SK-N-MC (cell line): ENCODE results near the gene NADSYN1.

Experiments
- EZH2 ChIP-seq: fragments of 200-600 bp; sonication (generic); IDR thresholded peaks from one replicate; pipeline ENCODE4 v1.6.1; 2017; ENCODE audit warnings: antibody characterized with exemption
- POLR2AphosphoS5 ChIP-seq: IDR thresholded peaks from 2 replicates; pipeline ENCODE4 v1.6.1; 2012; ENCODE audit warnings: mild to moderate bottlenecking, low read depth, low read length, borderline replicate concordance

GRCh38 chr11:71407356-71407755, 45.6 kb upstream of the NADSYN1 start:
- TF ChIP-seq POLR2AphosphoS5 (no peak), EZH2 (no peak)
